CD4-positive, alpha-beta T cell treated with Interferon gamma for 1 hour (primary cell): ENCODE results near the gene CEMIP.
A peak's percentile ranks its signal among the peaks of the same experiment; 100 is the strongest.
"Not testable (repeated sequence)": the region's sequence is repeated elsewhere in the genome, so short reads cannot be mapped to it uniquely, and the experiment has no call there.

ENCODE experiments used
- DNase-seq: peaks from one replicate; pipeline ENCODE4 v3.0.0-alpha.2; 2020

Gene CEMIP

GRCh38 chr15:80763235-80763634 is 15.9 kb upstream of the CEMIP start:
- not testable (repeated sequence) for DNase-seq

DNA sequence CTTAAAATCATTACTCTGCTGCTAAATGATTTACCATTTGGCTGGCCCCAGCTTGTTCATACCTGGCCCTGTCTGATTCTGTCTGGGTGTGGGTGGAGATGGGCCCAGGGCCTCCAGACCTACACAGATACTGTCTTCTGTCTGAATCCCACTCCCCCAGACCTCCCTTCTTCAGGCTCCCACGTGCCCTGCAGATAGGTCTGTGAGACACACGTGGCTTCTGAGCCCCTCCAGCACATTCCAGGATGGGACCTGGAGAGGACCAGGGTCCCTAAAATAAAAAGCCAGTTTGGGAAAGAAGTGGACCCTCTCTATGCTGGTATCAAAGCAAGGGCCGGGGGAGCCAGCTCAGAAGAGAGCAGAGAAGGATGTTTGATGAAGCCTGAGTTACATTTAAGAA is 14.6 kb upstream of the CEMIP start:
- no peak for DNase-seq

DNA sequence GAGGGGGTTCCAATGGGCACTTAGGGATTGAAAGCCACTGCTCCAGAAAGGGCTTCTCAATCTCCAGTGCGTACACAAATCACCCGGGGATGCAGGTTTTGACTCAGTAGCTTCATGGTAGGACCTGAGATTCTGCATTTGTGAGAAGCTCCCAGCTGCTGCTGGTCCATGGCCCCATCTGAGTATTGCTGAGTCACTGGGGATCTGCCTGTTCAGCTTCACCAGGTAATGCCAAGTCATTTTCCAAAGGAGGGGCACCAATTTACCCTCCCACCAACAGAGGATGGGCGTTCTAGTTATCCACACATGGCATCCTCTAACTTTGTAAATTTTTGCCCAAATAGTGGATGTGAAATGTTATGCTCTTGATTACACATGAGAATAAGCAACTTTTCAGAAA is 12.9 kb upstream of the CEMIP start:
- DNase-seq: no peak

DNA sequence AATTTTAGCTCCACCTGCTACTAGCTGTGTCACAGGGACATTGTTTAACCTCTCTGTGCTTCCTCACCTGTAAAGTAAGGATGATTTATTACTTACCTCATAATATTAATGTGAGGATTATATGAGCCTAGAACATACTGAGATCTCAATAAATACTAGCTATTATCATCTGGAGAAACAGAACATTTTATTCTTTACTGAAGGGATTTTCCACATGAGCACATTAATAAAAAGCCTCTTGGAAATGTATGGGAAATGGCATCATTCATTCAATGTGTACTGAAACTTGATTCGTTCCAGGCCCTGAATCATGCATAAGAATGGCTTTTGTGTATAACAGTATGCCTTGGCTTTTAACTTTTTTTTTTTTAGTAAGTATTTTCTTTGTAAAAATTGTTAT is 11.0 kb upstream of the CEMIP start:
- no peak for DNase-seq

GRCh38 chr15:80769153-80769828 is 9.9 kb upstream of the CEMIP start:
- DNase-seq: no peak

GRCh38 chr15:80769829-80770705 is 9.1 kb upstream of the CEMIP start:
- no peak for DNase-seq

DNA sequence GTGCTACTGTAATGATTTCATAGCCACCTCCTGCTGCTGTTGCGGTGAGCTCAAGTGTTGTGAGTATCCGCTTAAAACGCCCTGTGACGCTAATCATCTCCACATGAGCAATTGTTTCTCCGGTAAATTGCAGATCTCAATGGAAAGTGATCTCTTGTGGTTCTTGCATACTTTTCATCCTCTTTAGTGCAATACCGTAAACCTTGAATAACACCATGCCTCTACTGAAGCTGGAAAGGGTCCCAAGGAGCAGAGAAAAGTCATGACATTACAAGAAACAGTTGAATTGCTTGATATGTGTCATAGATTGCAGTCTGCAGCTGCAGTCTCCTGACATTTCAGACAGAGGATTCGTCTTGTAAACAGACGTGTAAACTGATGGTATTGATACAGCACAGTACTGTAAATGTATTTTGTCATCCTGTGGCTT is 6.0 kb upstream of the CEMIP start:
- no peak for DNase-seq

- no peak for DNase-seq
Observed at GRCh38 chr15:80773792-80774352, 5.3 kb upstream of the CEMIP start.

DNA sequence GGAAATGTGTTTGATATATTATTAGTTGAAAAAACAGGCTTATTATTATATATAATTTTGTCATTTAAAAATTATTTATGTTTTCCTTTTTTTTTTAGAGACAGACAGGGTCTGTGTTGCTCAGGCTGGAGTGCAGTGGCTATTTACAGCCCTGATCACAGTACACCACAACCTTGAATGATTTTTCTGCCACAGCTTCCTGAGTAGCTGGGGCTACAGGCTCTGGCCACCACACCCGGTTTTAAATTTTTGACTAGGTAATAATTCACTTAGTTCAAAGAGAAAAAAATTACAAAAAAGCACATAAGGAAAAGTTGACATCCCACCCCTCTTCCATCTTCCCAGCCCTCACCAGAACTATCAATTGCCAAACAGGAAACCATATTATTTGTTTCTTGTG is 4.7 kb upstream of the CEMIP start:
- no peak for DNase-seq

GRCh38 chr15:80775338-80775737 is 3.8 kb upstream of the CEMIP start:
- no peak for DNase-seq

DNA sequence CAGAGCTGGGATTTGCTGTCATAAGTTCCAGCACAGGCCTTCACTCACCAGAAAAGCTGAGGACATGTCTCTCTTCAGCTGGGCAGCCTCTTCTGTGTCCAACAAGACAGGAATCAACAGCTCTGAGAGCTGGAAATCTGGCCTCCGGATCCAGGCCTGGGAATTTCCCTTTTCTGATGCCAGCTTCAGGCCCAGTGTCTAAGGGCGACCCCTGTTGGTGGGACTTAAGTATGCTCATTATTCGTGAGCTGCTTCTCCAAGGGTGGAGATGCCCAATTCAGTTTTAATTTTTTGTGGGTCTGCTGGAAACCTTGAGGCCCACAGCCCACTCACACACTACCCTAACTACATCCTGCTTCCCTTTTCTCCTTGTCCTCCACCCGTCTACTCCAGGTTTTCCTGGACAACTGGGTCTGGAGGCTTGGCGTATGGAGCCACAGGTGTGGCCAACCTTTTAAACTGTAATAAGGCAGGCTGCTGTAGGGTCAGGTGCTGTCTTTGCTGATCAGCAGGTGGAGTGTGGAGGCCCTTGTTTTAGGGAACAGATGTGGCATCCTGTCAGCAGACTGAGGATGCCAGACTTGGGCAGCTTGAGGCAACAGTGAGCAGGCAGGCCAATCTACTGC is 2.6 kb upstream of the CEMIP start:
- DNase-seq: peak; percentile 27

GRCh38 chr15:80777137-80777536 is 2.0 kb upstream of the CEMIP start:
- peak; percentile 10 for DNase-seq

DNA sequence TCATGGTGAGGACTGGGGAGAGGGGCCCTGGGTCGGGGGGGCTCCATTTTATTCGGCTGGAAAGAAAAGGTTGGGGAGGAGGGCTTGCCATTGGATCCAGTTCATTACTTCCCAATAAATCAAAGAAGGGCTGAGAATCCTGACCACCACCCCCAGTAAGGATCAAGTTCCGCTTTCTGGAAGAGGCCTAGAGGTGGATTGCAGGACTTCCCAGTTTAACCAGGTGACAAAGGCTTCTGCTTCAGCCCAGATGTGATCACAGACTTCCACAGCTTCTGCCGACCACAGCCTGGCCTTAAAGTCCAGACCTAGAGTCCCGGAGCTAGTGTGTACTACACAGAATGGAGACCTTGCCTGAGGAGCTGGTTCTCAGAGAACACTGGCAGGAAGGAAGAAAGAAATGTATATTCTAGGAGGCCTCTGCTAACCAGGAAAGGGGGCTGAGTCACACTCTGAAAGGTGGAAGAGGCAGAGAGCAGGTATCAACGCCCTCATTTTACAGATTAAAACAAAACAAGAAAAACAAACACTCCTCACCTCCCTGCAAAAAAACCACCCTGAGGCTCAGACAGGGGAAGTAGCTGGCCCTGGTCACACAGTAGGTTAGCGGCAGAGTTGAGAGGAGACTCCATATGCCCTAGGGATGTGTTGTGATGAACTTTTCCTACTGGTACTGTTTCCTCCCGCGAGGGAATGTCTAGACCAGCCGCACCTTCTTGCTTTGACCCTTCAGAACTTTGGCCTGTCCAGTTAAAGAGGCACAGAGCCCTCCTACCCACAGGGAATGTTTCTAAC is 1.1 kb upstream of the CEMIP start:
- DNase-seq: no peak

- DNase-seq: no peak
Observed at GRCh38 chr15:80778621-80778963, 578 bp upstream of the CEMIP start.

DNA sequence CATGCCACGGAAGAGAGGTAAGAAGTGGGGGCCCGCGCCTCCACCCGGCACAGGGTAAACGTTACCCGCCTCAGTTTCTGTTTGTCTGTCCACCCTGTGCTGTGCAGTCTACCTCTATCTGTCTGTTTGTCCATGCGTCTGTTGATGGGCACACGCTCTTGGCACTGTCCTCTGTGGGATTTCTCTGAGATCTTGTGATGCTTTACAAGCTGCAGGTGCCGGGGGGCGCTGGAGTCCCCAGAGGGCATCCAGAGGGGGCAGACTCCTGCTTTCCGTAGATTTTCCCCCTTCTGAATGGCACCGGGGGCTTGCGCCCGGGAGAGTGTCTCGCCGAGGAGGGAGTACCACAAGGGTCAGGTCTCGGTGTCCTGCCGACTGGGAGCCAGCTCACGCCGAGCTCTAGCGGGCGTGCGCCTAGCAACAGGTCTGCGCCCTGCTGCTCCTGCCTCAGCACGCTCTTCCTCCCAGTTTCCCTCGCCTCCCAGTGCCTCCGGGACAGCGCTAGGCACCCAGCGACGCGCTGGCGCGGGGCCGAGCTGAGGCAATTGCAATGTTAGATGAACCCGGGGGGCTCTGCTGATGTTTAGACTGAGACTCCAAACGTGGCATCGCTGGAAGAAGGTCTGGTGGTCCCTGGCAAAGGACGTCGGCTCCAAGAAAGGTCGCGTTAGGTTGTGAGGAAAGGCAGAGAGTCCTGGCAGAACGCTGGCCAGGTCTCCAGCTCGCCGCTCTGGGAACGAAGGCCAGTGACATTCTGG is 667 bp downstream of the CEMIP start:
- no peak for DNase-seq

- no peak for DNase-seq
Observed at GRCh38 chr15:80780416-80781221, 1.4 kb downstream of the CEMIP start.

DNA sequence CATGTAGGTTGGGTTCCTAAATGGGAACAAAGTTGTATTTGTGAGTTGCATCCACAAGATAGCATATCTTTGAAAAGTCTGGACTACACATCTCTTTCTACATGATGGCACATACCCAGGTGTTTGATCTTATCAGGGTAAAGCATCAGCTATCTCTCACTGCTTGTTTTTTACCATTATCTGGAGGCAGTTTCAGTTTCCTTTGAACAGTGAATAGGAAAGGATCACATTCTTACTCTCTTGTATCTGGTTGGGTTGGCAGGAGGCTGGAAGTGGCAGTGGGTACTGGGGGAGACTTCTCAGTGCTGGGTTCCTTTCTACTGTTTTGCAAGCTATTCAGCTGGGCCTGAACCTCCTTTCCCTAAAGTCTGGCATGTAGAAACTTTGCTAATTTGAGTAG is 4.1 kb downstream of the CEMIP start:
- DNase-seq: no peak

DNA sequence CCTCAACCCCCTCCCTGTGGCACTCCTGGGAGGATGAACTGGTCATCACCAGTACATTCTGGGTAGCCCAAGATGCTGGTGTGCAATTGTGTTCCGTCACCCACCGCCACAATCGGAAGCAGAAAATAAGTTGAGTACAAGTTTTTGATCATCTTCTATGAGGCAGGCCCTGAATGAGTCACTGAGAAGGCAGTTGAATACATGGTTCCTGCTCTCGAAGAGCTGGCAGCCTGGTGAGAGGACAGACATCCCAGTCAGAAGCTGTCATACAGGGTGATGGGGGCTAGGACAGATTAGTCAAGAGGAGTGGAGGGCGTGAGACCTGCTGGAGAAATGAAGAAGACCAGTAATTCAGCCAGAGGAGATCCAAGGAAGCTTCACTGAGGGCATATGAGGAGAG is 6.2 kb downstream of the CEMIP start:
- DNase-seq: no peak

- no peak for DNase-seq
Observed at GRCh38 chr15:80785811-80786354, 6.7 kb downstream of the CEMIP start.

DNA sequence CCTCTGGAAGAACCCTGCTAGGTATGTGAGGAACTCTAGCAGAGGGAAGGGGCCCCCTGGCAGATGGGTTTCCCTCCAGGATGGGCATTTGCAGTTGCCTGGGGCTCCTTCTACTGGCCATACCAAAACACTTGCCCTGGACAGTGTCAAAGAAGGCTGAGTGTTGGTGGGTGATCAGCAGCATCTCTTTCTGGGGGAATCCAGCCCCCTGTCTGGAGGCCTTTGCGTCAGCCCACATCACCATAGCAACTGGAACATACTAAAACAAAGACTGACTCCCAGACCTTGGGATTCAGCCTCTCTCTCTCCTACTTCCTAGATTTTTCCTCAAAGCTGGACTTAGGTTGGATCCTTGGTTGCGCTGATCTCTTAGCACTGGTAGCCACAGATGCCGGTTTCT is 8.1 kb downstream of the CEMIP start:
- DNase-seq: no peak

GRCh38 chr15:80788536-80788935 is 9.4 kb downstream of the CEMIP start:
- no peak for DNase-seq
